LNCaP clone FGC (cell line): ENCODE data around the gene MSH6.

Experiments
- DNase-seq: peaks from one replicate; pipeline ENCODE4 v3.0.0-alpha.2; 2011; ENCODE audit warnings: low read depth
- H3K4me3 ChIP-seq: 2 replicates; pipeline ENCODE4 v1.5.1; 2011; ENCODE audit warnings: mild to moderate bottlenecking, low read depth, low read length, control low read depth
- CTCF ChIP-seq: IDR thresholded peaks from 2 replicates; pipeline ENCODE4 v1.5.1; 2012; ENCODE audit warnings: mild to moderate bottlenecking; ENCODE audit not compliant: control insufficient read depth, insufficient read depth; ENCODE audit errors: extremely low read depth

Gene MSH6, protein sequence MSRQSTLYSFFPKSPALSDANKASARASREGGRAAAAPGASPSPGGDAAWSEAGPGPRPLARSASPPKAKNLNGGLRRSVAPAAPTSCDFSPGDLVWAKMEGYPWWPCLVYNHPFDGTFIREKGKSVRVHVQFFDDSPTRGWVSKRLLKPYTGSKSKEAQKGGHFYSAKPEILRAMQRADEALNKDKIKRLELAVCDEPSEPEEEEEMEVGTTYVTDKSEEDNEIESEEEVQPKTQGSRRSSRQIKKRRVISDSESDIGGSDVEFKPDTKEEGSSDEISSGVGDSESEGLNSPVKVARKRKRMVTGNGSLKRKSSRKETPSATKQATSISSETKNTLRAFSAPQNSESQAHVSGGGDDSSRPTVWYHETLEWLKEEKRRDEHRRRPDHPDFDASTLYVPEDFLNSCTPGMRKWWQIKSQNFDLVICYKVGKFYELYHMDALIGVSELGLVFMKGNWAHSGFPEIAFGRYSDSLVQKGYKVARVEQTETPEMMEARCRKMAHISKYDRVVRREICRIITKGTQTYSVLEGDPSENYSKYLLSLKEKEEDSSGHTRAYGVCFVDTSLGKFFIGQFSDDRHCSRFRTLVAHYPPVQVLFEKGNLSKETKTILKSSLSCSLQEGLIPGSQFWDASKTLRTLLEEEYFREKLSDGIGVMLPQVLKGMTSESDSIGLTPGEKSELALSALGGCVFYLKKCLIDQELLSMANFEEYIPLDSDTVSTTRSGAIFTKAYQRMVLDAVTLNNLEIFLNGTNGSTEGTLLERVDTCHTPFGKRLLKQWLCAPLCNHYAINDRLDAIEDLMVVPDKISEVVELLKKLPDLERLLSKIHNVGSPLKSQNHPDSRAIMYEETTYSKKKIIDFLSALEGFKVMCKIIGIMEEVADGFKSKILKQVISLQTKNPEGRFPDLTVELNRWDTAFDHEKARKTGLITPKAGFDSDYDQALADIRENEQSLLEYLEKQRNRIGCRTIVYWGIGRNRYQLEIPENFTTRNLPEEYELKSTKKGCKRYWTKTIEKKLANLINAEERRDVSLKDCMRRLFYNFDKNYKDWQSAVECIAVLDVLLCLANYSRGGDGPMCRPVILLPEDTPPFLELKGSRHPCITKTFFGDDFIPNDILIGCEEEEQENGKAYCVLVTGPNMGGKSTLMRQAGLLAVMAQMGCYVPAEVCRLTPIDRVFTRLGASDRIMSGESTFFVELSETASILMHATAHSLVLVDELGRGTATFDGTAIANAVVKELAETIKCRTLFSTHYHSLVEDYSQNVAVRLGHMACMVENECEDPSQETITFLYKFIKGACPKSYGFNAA (N-terminal part only)

GRCh38 chr2:47782671-47783485, at the start of gene MSH6:
Gene MSH6 (plus strand): TSS chr2:47783145. CDS start chr2:47783234, 89 bp downstream.
- peak within 1 kb of the TSS; percentile 70 for H3K4me3 ChIP-seq
- peak; percentile 30 for DNase-seq
- no peak for TF ChIP-seq CTCF

DNA sequence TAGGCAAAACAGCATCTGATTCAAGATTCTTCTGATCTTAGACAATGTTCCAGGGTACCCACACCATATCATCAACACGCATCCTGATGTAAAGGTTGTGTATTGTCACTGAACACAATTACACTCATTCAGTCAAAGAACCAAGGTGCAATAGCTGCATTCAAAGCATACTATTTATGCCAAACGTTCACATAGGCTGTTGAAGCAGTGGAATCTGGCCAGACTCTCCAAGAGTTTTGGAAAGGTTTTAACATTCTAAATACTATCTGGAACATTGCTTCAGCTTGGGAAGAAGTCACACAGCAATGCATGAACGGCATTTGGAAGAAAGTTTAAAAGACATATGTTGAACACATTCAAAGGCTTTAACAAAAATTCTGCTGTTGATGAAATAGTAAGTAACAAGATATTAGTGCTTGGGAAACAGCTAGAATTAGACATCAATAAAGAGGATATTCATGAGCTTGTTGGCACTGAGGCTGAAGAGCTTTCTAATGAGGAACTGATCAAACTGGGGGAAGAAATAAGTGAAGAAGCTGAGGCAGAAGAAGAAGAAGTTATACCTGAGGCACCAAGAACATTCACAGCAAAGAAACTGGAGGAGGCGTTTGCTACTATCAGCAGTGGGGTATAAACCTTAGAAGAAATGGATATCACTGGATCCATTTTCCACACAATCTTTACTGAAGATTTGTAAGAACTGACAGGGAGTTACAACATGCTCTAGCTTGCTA, 47.6 kb upstream of the MSH6 start:
- no peak overlapping the region for H3K4me3 ChIP-seq
- DNase-seq = no peak

DNA sequence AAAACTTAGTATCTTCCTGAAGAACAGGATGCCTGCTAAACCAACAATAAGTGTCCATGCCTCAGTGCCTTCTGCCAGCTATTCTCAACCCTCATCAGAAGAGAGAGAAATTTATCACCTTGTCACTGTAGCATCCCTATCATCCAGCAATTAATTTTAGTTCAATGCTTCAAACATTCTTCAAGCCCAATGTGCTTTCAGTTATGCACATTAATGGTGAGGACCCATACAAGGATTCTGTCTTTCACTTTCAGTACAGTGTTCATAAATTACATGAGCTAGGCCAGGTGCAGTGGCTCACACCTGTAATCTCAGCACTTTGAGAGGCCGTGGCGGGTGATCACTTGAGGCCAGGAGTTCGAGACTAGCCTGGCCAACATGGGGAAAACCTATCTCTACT, 47.0 kb upstream of the MSH6 start:
- no peak overlapping the region for H3K4me3 ChIP-seq

More for the DNA sequence above, 47.6 kb upstream of the MSH6 start:
- TF ChIP-seq CTCF = no peak

DNA sequence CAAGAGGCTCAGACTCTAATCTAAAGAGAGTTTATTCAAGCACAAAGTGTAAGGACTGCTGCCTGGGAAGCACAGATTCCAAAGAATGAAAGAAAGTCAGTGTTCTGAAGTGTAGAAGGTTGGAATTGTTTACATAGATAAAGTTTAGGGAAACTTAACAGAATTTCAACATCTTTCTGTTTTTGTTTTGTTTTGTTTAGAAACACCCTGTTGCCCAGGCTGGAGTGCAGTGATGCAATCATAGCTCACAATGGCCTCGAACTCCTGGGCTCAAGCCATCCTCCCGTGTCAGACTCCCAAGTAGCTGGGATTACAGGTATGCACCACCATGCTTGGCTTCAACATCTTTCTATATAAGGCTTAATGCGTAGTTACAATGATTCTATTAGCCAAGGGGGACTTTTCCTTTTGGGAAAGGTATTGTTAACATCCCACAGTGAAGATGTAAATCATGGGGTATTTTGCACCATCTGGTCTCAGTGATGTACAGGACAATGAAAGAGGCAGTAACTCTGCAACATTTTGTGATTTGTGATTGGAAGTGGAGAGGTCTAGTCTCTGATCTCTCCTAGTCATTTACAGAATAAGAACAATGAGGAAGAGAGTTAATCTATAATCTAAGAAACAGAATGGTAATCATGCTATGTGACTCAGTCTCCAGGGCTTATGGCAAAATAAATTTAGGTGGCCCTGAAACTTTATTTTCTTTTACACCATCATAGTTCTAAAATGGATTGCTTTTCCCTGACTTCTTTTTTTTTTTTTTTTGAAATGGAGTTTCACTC, 45.6 kb upstream of the MSH6 start:
- no peak for DNase-seq
- no peak for TF ChIP-seq CTCF
- no peak overlapping the region for H3K4me3 ChIP-seq

More for the DNA sequence above, 47.0 kb upstream of the MSH6 start:
- TF ChIP-seq CTCF = no peak
- DNase-seq = no peak

GRCh38 chr2:47738331-47738730, 44.6 kb upstream of the MSH6 start:
- no peak for TF ChIP-seq CTCF
- H3K4me3 ChIP-seq = no peak overlapping the region
- DNase-seq = no peak
